CD4-positive, alpha-beta T cell (primary cell): Measurements from ENCODE around the gene SLC9A6. TPM values are rescaled to one million over a fixed set of nuclear protein-coding genes. Genes with fewer than 3 reads are reported as not detected.

ENCODE experiments used
- ATAC-seq: fragments of 200-7000 bp; cut with Tn5 transposase; one replicate; pipeline ENCODE4 v1.10.0; 2022; ENCODE audit warnings: mild to moderate bottlenecking; ENCODE audit not compliant: poor library complexity
- CTCF ChIA-PET: fragments of 350-600 bp; sonication (Branson Sonifier 250); formaldehyde crosslinking; loops from one replicate; lab custom pipeline; 2021; ENCODE audit warnings: antibody characterized with exemption, inconsistent platforms; lab: Charles Lee
- POLR2A ChIA-PET: fragments of 350-600 bp; sonication (Branson Sonifier 250); formaldehyde crosslinking; loops from one replicate; lab custom pipeline; 2021; ENCODE audit warnings: antibody characterized with exemption, inconsistent platforms; lab: Charles Lee
- DNase-seq, 14 experiments: peaks; one replicate each; pipeline ENCODE4 v3.0.0-alpha.2; 2013 to 2020; ENCODE audit warnings: mixed read lengths in 2 of 14
- H3K27ac ChIP-seq, 2 donors: one replicate each; pipeline versions ENCODE4 v1.5.1 to v1.7.0; 2013; ENCODE audit warnings: low read length in 2 of 2, low read depth in 1 of 2, mild to moderate bottlenecking in 1 of 2
- H3K27me3 ChIP-seq, 2 experiments: 1 replicate in 1 of 2; 2 replicates in 1 of 2; pipeline versions ENCODE4 v1.6.1 to v1.7.0; 2013; ENCODE audit warnings: low read length in 2 of 2, control low read depth in 1 of 2, mild to moderate bottlenecking in 1 of 2, moderate library complexity in 1 of 2; ENCODE audit not compliant: insufficient read depth in 2 of 2, control insufficient read depth in 1 of 2
- H3K36me3 ChIP-seq: one replicate; pipeline ENCODE4 v1.6.1; 2013; ENCODE audit warnings: low read length, control low read depth; ENCODE audit not compliant: insufficient read depth
- H3K4me1 ChIP-seq: one replicate; pipeline ENCODE4 v1.6.1; 2013; ENCODE audit warnings: low read length, control low read depth; ENCODE audit not compliant: insufficient read depth
- H3K4me3 ChIP-seq: one replicate; pipeline ENCODE4 v1.5.1; 2013; ENCODE audit warnings: mild to moderate bottlenecking, low read length, moderate library complexity
- H3K9me3 ChIP-seq, 2 experiments: 1 replicate in 1 of 2; 2 replicates in 1 of 2; pipeline versions ENCODE4 v1.6.1 to v1.7.0; 2013; ENCODE audit warnings: low read length in 2 of 2, mild to moderate bottlenecking in 2 of 2, control low read depth in 1 of 2, moderate library complexity in 1 of 2; ENCODE audit not compliant: control insufficient read depth in 1 of 2, insufficient read depth in 1 of 2
- H3K27ac Mint-ChIP-seq: one replicate; pipeline ENCODE4 v1.8.0; 2020; ENCODE audit warnings: mixed read lengths
- H3K27me3 Mint-ChIP-seq: one replicate; pipeline ENCODE4 v1.8.0; 2021; ENCODE audit warnings: mixed read lengths
- H3K36me3 Mint-ChIP-seq: one replicate; pipeline ENCODE4 v1.8.0; 2021; ENCODE audit warnings: low read depth, mixed read lengths
- H3K4me1 Mint-ChIP-seq: one replicate; pipeline ENCODE4 v1.8.0; 2021; ENCODE audit warnings: low read depth, mixed read lengths
- H3K4me3 Mint-ChIP-seq: one replicate; pipeline ENCODE4 v1.8.0; 2020; ENCODE audit warnings: mild to moderate bottlenecking, mixed read lengths
- H3K9me3 Mint-ChIP-seq: one replicate; pipeline ENCODE4 v1.8.0; 2020; ENCODE audit warnings: mixed read lengths
- intact Hi-C, 2 experiments: fragments of 100-400 bp; cut with DNase I in 1 of 2; cut with micrococcal nuclease in 1 of 2; formaldehyde crosslinking; loops; one replicate each; pipeline versions ENCODE4 v1.15.1 to v1.9.0; 2023 to 2025; cut with DNase I, micrococcal nuclease
- total RNA-seq, 174 experiments: library from RNA in 2 of 174; stranded (reverse) in 2 of 174; gene quantifications; one replicate each; pipeline ENCODE4 v1.2.3 and lab custom pipeline; 2021 to 2026
- TF ChIP-seq, protein P1 (sequence below): fragments of 200-600 bp; IDR thresholded peaks from one replicate; pipeline ENCODE4 v1.8.0; 2022; ENCODE audit warnings: antibody characterized with exemption, mild to moderate bottlenecking

Gene SLC9A6
- total RNA-seq, 2 experiments from 2014 or later: 17.8 to 20.0 TPM

DNA sequence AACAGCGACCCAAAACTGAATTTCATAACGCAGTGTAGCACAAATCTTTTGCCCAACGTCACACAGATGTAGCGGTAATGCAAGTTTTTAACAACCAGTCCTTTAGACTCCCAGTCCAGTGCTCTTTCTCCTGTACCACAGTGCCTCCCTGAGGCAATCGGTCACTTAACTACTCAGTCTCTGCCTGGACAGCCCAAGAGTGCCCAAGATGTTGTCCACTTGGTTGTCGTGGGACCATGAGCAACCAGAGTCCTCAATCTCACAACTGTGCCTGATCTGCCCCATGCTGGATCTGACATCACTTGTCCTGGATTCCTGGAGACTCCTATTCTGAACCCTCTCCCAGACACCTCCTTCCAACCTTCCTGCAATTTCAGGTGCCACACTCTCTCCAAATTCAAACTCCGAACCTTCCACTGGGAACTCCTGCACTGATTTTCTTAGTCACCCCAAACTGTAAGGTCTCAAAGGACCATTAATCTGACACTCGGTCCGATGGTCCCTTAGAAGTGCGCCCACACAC, 12.1 kb upstream of the SLC9A6 start:
- intact Hi-C loops: loop anchor here in 1 of 2 experiments (5.0 kb wide), 4 partner anchors 451 to 1511 kb away; partner anchors contain the start of genes HPRT1, HTATSF1, INTS6L and SMIM10L2A
- H3K27me3 ChIP-seq: no peaks in the 10 kb centered on the region
- POLR2A ChIA-PET: interaction anchor here (0.7 to 3.1 kb wide), 4 partner anchors 11 to 907 kb away, joined by 3 to 33 read pairs (median 4); partner anchors contain the start of genes RBMX and SLC9A6
- H3K4me1 ChIP-seq: peaks cover 13% of the 10 kb centered on the region
- Mint-ChIP-seq H3K4me3 (peak overlapping the region; percentile 95), H3K4me1 (peaks cover 45% of the 10 kb centered on the region), H3K9me3 (no peaks in the 10 kb centered on the region), H3K27me3 (no peaks in the 10 kb centered on the region), H3K36me3 (peaks cover 16% of the 10 kb centered on the region), H3K27ac (peak overlapping the region; percentile 97)
- peak overlapping the region; percentile 79 to 89 for H3K27ac ChIP-seq
- no peaks in the 10 kb centered on the region for H3K9me3 ChIP-seq
- peak in 3 of 14 experiments; percentile 11 to 31 (median 14) for DNase-seq
- no peak for ATAC-seq
- H3K36me3 ChIP-seq: no peaks in the 10 kb centered on the region
- CTCF ChIA-PET: no interaction called here
- TF ChIP-seq, protein P1, sequence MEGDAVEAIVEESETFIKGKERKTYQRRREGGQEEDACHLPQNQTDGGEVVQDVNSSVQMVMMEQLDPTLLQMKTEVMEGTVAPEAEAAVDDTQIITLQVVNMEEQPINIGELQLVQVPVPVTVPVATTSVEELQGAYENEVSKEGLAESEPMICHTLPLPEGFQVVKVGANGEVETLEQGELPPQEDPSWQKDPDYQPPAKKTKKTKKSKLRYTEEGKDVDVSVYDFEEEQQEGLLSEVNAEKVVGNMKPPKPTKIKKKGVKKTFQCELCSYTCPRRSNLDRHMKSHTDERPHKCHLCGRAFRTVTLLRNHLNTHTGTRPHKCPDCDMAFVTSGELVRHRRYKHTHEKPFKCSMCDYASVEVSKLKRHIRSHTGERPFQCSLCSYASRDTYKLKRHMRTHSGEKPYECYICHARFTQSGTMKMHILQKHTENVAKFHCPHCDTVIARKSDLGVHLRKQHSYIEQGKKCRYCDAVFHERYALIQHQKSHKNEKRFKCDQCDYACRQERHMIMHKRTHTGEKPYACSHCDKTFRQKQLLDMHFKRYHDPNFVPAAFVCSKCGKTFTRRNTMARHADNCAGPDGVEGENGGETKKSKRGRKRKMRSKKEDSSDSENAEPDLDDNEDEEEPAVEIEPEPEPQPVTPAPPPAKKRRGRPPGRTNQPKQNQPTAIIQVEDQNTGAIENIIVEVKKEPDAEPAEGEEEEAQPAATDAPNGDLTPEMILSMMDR: no peak
- H3K4me3 ChIP-seq: peak overlapping the region; percentile 92

DNA sequence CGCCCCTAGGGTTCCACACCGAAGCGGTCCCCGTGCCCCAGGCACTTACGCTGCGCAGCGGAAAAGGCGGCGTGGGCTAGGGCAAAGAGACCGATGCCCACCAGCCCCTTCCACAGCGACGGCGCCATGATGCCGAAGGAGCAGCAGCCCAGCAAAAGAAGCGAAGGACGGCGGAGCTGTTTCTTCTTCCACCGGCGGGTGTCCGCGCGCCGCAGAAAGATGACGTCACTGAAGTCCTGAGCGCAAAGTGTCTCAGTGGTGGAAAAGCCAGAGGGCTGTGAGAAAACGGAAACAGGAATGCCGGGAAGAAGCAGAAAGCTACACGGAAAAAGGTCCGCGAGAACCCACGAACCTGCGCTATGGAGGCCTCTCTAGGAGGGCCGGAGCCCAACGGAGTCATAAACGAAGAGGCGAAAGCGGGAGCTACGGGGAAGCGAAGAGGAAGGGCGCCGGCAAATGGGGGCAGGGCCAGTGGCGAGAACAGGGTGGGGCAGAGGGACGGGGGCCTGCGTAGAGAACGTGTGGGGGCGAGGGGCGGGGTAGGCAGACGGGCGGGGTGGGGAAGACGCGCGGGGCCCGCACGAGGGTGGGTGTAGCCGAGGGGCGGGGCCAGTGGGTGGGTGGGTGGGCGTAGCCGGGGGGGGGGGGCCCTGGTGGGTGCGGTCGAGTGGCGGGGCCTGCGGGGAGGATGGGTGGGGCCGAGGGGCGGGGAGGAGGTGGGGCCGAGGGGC, 11.5 kb upstream of the SLC9A6 start, which contains the start of gene MMGT1:
Gene MMGT1, minus strand, starts transcription at position 441 of the 731 bp plus-strand sequence. Its CDS starts 313 bp downstream, at position 128.
- Mint-ChIP-seq H3K27ac (peak within 1 kb of the TSS; percentile 97), H3K36me3 (peaks cover 14% of the 10 kb centered on the region), H3K27me3 (no peaks in the 10 kb centered on the region), H3K9me3 (no peaks in the 10 kb centered on the region), H3K4me1 (peaks cover 48% of the 10 kb centered on the region), H3K4me3 (peak within 1 kb of the TSS; percentile 95)
- ChIA-PET CTCF (no interaction called here), POLR2A (interaction anchor here (0.6 to 3.1 kb wide), 5 partner anchors 11 to 907 kb away, joined by 3 to 33 read pairs (median 3); partner anchors contain the start of genes RBMX and SLC9A6)
- Histone ChIP-seq H3K9me3 (no peaks in the 10 kb centered on the region), H3K4me1 (peaks cover 13% of the 10 kb centered on the region), H3K27me3 (no peaks in the 10 kb centered on the region), H3K27ac (peak within 1 kb of the TSS; percentile 79 to 89), H3K36me3 (no peaks in the 10 kb centered on the region), H3K4me3 (peak within 1 kb of the TSS; percentile 92)
- ATAC-seq (peak; percentile 84), DNase-seq (peak; percentile 63 to 92 (median 76))
- intact Hi-C loops: loop anchor here in 1 of 2 experiments (5.0 kb wide), 4 partner anchors 451 to 1511 kb away; partner anchors contain the start of genes HPRT1, HTATSF1, INTS6L and SMIM10L2A
- TF ChIP-seq, protein P1: no peak

DNA sequence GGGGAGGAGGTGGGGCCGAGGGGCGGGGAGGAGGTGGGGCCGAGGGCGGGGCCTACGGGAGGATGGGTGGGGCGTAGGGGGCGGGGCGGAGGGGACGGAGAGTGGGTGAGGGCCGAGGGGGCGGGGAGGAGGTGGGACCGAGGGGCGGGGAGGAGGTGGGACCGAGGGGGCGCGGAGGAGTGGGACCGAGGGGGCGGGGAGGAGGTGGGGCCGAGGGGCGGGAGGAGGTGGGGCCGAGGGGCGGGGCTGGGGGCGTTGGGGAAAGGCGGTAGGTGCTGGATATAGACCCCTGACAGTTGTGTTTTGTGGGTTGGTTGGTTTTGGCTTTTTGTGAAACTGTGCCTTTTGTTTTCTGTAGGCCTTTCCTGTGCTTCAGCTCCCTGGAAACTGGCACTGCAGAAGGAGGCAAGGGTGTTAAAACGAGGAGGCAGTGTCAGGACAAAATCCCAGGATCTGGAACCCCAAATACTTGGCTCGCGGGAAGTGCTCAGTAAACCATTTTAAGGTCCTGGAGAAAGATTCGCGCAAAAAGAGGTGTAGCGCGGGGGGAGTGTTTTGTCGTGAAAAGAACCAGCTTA, 10.9 kb upstream of the SLC9A6 start:
- intact Hi-C loops: loop anchor here in 1 of 2 experiments (5.0 kb wide), 4 partner anchors 452 to 1512 kb away; partner anchors contain the start of genes HPRT1, HTATSF1, INTS6L and SMIM10L2A
- ATAC-seq (peak; percentile 48), DNase-seq (peak in 13 of 14 experiments; percentile 57 to 89 (median 71))
- H3K4me1 Mint-ChIP-seq: peaks cover 51% of the 10 kb centered on the region
- no peaks in the 10 kb centered on the region for H3K9me3 Mint-ChIP-seq
- Histone ChIP-seq H3K9me3 (no peaks in the 10 kb centered on the region), H3K27me3 (no peaks in the 10 kb centered on the region), H3K4me3 (peak overlapping the region; percentile 55), H3K4me1 (peaks cover 13% of the 10 kb centered on the region), H3K27ac (no peak overlapping the region), H3K36me3 (no peaks in the 10 kb centered on the region)
- H3K27me3 Mint-ChIP-seq: no peaks in the 10 kb centered on the region
- peak overlapping the region; percentile 75 for H3K27ac Mint-ChIP-seq
- CTCF ChIA-PET: interaction anchor here (1.3 kb wide), 1 partner anchor 10 kb away, joined by 4 read pairs; the partner anchor contains the start of gene SLC9A6
- POLR2A ChIA-PET: interaction anchor here (0.6 to 3.1 kb wide), 4 partner anchors 10 to 906 kb away, joined by 3 to 33 read pairs (median 4); partner anchors contain the start of genes RBMX and SLC9A6
- peak overlapping the region; percentile 84 for H3K4me3 Mint-ChIP-seq
- TF ChIP-seq, protein P1: no peak
- H3K36me3 Mint-ChIP-seq: peaks cover 14% of the 10 kb centered on the region
